ENCODE measurements around the gene SLC8A1. TPM values are rescaled to one million over a fixed set of nuclear protein-coding genes. Genes with fewer than 3 reads are reported as not detected.

SLC8A1 gene
- total RNA-seq, 1 donor, result 39.1 TPM

DNA sequence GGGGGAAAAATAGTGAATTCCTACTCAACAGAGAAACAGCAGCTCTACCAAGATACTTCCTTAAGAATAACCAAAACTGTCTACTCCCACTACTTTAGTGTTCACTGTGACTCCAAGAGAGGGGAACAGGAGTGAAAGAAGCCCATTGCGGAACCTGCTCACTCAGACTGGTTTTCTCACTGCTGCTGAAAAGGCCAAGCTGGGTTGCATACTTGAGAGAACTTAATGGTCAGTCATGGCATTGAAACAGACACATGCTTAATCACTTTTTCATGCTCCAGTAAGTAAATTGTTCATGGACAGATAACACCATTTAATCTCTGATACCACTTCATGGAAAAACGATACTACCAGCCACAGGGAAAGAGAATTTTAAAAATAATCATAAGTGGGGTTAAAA, 35.7 kb upstream of the SLC8A1 start:
- TF ChIP-seq, protein P1, sequence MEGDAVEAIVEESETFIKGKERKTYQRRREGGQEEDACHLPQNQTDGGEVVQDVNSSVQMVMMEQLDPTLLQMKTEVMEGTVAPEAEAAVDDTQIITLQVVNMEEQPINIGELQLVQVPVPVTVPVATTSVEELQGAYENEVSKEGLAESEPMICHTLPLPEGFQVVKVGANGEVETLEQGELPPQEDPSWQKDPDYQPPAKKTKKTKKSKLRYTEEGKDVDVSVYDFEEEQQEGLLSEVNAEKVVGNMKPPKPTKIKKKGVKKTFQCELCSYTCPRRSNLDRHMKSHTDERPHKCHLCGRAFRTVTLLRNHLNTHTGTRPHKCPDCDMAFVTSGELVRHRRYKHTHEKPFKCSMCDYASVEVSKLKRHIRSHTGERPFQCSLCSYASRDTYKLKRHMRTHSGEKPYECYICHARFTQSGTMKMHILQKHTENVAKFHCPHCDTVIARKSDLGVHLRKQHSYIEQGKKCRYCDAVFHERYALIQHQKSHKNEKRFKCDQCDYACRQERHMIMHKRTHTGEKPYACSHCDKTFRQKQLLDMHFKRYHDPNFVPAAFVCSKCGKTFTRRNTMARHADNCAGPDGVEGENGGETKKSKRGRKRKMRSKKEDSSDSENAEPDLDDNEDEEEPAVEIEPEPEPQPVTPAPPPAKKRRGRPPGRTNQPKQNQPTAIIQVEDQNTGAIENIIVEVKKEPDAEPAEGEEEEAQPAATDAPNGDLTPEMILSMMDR (IDR thresholded peaks at IDR 0.05; ENCODE audit: insufficient read depth, low read length), result no peak
- no peak for DNase-seq (ENCODE audit: low read depth)

DNA sequence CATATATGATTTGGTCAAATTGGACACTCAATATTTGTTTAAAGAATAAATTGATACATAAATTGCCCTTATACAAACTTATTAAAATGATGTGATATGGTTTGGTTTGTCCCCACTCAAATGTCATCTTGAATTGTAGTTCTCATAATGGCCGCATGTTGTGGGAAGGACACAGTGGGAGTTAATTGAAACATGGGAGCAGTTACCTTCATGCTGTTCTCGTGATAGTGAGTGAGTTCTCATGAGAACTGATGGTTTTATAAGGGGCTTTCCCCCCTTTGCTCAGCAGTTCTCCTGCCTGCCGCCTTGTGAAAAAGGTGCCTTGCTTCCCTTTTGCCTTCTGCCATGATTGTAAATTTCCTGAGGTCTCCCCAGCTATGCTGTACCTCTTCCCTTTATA, 34.0 kb upstream of the SLC8A1 start:
- TF ChIP-seq, protein P1 (IDR thresholded peaks at IDR 0.05; ENCODE audit: insufficient read depth, low read length), result no peak
- no peak for DNase-seq (ENCODE audit: low read depth)
- H3K4me3 ChIP-seq (ENCODE audit: low read depth, low read length), result no peak overlapping the region

More for the DNA sequence above, 35.7 kb upstream of the SLC8A1 start:
- H3K4me3 ChIP-seq (ENCODE audit: low read depth, low read length), result no peak overlapping the region

DNA sequence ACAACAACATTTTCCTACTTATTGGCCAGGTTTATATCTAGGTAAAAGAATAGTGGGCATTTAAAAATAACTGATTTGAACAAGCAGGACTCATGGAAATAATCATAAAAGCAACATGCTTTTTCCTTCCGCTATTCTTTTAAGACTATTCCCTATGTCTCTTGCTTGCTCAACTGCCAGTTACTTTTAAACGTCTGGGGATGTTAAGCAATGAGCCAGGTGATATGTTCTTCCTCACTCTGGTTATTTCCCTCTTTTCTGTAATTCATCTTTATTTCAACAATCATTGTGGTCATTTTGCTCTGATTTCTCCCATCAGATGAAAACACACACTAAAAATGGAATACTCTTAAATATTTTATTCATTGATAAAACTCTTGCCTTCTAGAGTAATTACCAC, 33.4 kb upstream of the SLC8A1 start:
- H3K4me3 ChIP-seq (ENCODE audit: low read depth, low read length), result no peak overlapping the region
- DNase-seq (ENCODE audit: low read depth), result no peak
- TF ChIP-seq, protein P1 (IDR thresholded peaks at IDR 0.05; ENCODE audit: insufficient read depth, low read length), result no peak

DNA sequence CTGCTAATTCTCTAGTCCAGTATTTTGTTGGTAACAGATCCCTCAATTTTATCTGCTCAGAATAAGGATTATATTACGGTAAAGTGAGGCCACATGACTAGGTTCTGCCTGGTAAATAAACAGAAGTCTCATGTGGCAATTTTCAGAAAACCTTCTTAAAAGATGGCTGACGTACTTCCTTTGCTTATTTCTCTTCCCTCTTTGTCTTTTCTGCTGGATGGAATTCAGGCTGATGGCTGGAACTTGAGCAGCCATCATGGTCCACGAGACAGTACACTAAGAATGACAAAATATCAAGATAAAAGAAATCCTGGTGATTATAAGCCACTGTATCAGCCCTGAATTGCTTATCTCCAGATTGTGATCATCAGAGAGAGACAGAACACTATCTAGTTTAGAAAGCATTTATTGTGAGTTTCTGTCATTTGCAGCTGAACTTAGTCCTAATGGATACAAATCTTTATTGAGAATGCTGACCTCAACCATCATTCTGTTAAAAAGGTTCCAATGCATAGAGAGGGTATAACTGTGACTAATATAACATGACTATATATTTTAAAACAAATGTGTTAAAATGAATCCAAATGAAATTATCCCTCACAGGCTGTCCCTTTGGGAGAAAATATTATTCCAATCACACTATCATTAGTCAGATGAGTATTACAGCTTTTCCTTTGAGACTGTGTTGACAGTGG, 31.8 kb upstream of the SLC8A1 start:
- no peak overlapping the region for H3K4me3 ChIP-seq (ENCODE audit: low read depth, low read length)
- TF ChIP-seq, protein P1 (IDR thresholded peaks at IDR 0.05; ENCODE audit: insufficient read depth, low read length), result no peak
- no peak for DNase-seq (ENCODE audit: low read depth)

DNA sequence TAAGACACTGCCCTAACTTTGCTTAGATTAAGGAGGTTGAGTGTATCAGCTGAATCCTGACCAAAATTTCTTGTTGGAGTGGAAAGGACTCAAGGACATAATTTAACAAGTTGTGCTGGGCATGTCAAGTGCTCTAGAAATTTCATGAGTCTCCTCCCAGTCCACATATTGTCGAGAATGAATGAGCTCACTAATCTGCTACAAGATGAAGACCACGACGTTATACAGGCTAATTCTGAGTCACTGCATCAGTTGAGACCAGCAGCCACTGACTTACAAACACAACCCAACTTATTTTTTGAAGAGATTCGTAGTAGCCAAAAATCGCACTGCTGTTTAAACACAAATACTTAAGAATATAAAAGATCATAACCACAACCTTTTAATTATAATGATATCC, 28.7 kb upstream of the SLC8A1 start:
- H3K4me3 ChIP-seq (ENCODE audit: low read depth, low read length), result no peak overlapping the region
- DNase-seq (ENCODE audit: low read depth), result no peak
- TF ChIP-seq, protein P1 (IDR thresholded peaks at IDR 0.05; ENCODE audit: insufficient read depth, low read length), result no peak

DNA sequence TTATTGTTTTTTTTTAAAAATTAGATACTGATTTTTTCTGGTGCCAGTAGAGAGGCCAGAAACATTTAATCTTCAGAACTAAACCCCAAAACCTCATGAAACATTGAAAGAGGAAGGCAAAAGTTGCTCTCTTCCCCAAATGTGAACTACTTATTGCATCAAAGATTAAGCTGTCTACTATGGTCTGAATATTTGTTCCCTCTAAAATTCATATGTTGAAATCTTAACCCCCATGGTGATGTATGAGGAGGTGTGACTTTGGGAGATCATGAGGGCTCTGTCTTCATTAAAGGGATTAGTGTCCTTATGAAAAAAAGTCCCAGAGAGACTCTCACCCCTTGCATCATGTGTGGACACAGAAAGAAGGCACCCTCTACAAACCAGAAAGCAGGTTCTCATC, 28.2 kb upstream of the SLC8A1 start:
- TF ChIP-seq, protein P1 (IDR thresholded peaks at IDR 0.05; ENCODE audit: insufficient read depth, low read length), result no peak
- no peak overlapping the region for H3K4me3 ChIP-seq (ENCODE audit: low read depth, low read length)

DNA sequence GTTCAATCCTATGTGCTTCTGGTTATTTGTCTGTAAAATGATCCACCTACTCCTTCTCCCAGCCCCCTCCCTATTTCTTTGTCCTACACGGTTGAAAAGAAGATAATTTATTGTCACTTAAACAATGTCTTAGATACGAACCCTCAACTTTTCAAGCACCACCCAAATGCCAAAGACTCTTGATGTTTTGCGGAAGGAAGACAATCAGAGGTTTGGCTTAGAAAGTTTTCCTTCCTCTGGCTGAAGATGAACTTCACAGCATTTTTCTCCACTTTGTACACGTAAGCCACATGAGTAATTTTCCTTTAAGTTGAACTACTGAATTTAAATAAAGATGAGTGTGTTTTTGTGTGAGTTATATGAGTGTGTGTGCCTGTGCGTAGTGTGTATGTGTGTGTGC, 25.5 kb upstream of the SLC8A1 start:
- no peak for DNase-seq (ENCODE audit: low read depth)
- no peak overlapping the region for H3K4me3 ChIP-seq (ENCODE audit: low read depth, low read length)
- TF ChIP-seq, protein P1 (IDR thresholded peaks at IDR 0.05; ENCODE audit: insufficient read depth, low read length), result no peak

More for the DNA sequence above, 28.2 kb upstream of the SLC8A1 start:
- no peak for DNase-seq (ENCODE audit: low read depth)
